A549 (cell line): Measurements from ENCODE around the gene EPB41L4A. TPM values are rescaled to one million over a fixed set of nuclear protein-coding genes. Genes with fewer than 3 reads are reported as not detected.
A peak's percentile ranks its signal among the peaks of the same experiment; 100 is the strongest.
"Not testable (repeated sequence)": the region's sequence is repeated elsewhere in the genome, so short reads cannot be mapped to it uniquely, and the experiment has no call there.

ENCODE experiments used
- ATAC-seq, 2 experiments: fragments of 200-7000 bp in 1 of 2; fragments of >200 bp in 1 of 2; cut with Nextera tagmentation in 1 of 2; cut with Tn5 transposase in 1 of 2; 3 replicates each; pipeline versions ENCODE4 v1.8.0 to v1.9.1; 2018 to 2020; ENCODE audit warnings: mild to moderate bottlenecking in 1 of 2, moderate library complexity in 1 of 2
- CTCF ChIA-PET: fragments of 300-600 bp; sonication (Branson Sonifier 250); formaldehyde crosslinking; extraction: SDS; loops from one replicate; lab custom pipeline; 2021; ENCODE audit warnings: antibody characterized with exemption, inconsistent platforms; lab: Yijun Ruan, JAX
- POLR2A ChIA-PET: fragments of 350-600 bp; formaldehyde crosslinking; extraction: SDS; loops from one replicate; lab custom pipeline; 2021; ENCODE audit warnings: antibody characterized with exemption, inconsistent platforms; lab: Yijun Ruan, JAX
- DNase-seq, 2 experiments: peaks; one replicate each; pipeline versions ENCODE4 v3.0.0 to v3.0.0-alpha.2; 2011 to 2016; ENCODE audit warnings: low read depth in 1 of 2, low spot score in 1 of 2
- FAIRE-seq: peaks from 2 replicates; lab custom pipeline; 2011; peaks lifted over from hg19 to GRCh38; lab: Jason Lieb, UNC
- H3K27ac ChIP-seq, 2 experiments: fragments of >200 bp; sonication (Bioruptor Twin); formaldehyde crosslinking; 3 replicates each; pipeline ENCODE4 v1.5.1; 2016 to 2017
- H3K4me1 ChIP-seq: fragments of >200 bp; sonication (Bioruptor Twin); formaldehyde crosslinking; 3 replicates; pipeline ENCODE4 v1.6.1; 2016
- H3K4me2 ChIP-seq: fragments of >200 bp; sonication (Bioruptor Twin); formaldehyde crosslinking; 3 replicates; pipeline ENCODE4 v1.6.1; 2016
- H3K4me3 ChIP-seq: fragments of >200 bp; sonication (Bioruptor Twin); formaldehyde crosslinking; 3 replicates; pipeline ENCODE4 v1.5.1; 2016
- H3K9me3 ChIP-seq: fragments of >200 bp; sonication (Bioruptor Twin); formaldehyde crosslinking; 3 replicates; pipeline ENCODE4 v1.6.1; 2016
- ATOH8 ChIP-seq: fragments of 250-450 bp; sonication (Bioruptor Pico); IDR thresholded peaks from 2 replicates; pipeline ENCODE4 v1.5.0; 2020; ENCODE audit warnings: low read depth, mild to moderate bottlenecking, moderate library complexity
- BCL3 ChIP-seq: fragments of >200 bp; sonication (Bioruptor Twin); formaldehyde crosslinking; IDR thresholded peaks from 3 replicates; pipeline ENCODE4 v1.6.1; 2016
- BHLHE40 ChIP-seq: IDR thresholded peaks from 2 replicates; pipeline ENCODE4 v1.6.1; 2012; ENCODE audit warnings: low read depth, low read length, inconsistent platforms
- CBX2 ChIP-seq: fragments of 200-600 bp; sonication (generic); IDR thresholded peaks from 2 replicates; pipeline ENCODE4 v1.6.1; 2016; ENCODE audit warnings: low read depth, mild to moderate bottlenecking, borderline replicate concordance
- CHD2 ChIP-seq: fragments of 150-350 bp; IDR thresholded peaks from 2 replicates; pipeline ENCODE4 v1.6.1; 2014; ENCODE audit warnings: low read length; ENCODE audit not compliant: partially characterized antibody
- EP300 ChIP-seq, 2 experiments: fragments of >200 bp; sonication (Bioruptor Twin); formaldehyde crosslinking; IDR thresholded peaks; 2 replicates in 1 of 2; 3 replicates in 1 of 2; pipeline ENCODE4 v1.6.1; 2016 to 2017
- ESRRA ChIP-seq: fragments of 150-350 bp; IDR thresholded peaks from 2 replicates; pipeline ENCODE4 v1.6.1; 2014; ENCODE audit warnings: mild to moderate bottlenecking, low read length, borderline replicate concordance
- FOSB ChIP-seq: fragments of 250-450 bp; sonication (Bioruptor Pico); IDR thresholded peaks from 2 replicates; pipeline ENCODE4 v1.5.0; 2020; ENCODE audit warnings: mild to moderate bottlenecking, moderate library complexity
- GATA3 ChIP-seq: IDR thresholded peaks from 2 replicates; pipeline ENCODE4 v1.6.1; 2012; ENCODE audit warnings: borderline replicate concordance
- HEYL ChIP-seq: fragments of 250-450 bp; sonication (Bioruptor Pico); IDR thresholded peaks from 2 replicates; pipeline ENCODE4 v1.8.0; 2021; ENCODE audit warnings: mild to moderate bottlenecking, moderate library complexity
- HOXB13 ChIP-seq: fragments of 250-450 bp; sonication (Bioruptor Pico); IDR thresholded peaks from 2 replicates; pipeline ENCODE4 v1.5.0; 2020; ENCODE audit warnings: low read depth, mild to moderate bottlenecking, moderate library complexity
- HOXB5 ChIP-seq: fragments of 250-450 bp; sonication (Bioruptor Pico); IDR thresholded peaks from 2 replicates; pipeline ENCODE4 v1.5.0; 2020; ENCODE audit warnings: mild to moderate bottlenecking, moderate library complexity
- JUN ChIP-seq, 2 experiments: fragments of >200 bp; sonication (Bioruptor Twin); formaldehyde crosslinking; IDR thresholded peaks; 2 replicates in 1 of 2; 3 replicates in 1 of 2; pipeline ENCODE4 v1.6.1; 2016 to 2017
- JUNB ChIP-seq: fragments of >200 bp; sonication (Bioruptor Twin); formaldehyde crosslinking; IDR thresholded peaks from 2 replicates; pipeline ENCODE4 v1.6.1; 2016
- KDM1A ChIP-seq: fragments of 200-600 bp; sonication (generic); IDR thresholded peaks from 2 replicates; pipeline ENCODE4 v1.6.1; 2016; ENCODE audit warnings: low read depth, mild to moderate bottlenecking
- MAFK ChIP-seq: fragments of 450-650 bp; IDR thresholded peaks from 2 replicates; pipeline ENCODE4 v1.6.1; 2014; ENCODE audit not compliant: partially characterized antibody
- MAX ChIP-seq: IDR thresholded peaks from 2 replicates; pipeline ENCODE4 v1.6.1; 2012
- MYC ChIP-seq: IDR thresholded peaks from 2 replicates; pipeline ENCODE4 v1.6.1; 2012; ENCODE audit warnings: mild to moderate bottlenecking, inconsistent platforms, low read length, improper control_type of control experiment, borderline replicate concordance
- NPAS2 ChIP-seq: fragments of 250-450 bp; sonication (Bioruptor Pico); IDR thresholded peaks from 2 replicates; pipeline ENCODE4 v1.8.0; 2022; ENCODE audit warnings: mild to moderate bottlenecking, moderate library complexity, borderline replicate concordance
- PHF8 ChIP-seq: fragments of 200-600 bp; sonication (generic); IDR thresholded peaks from 2 replicates; pipeline ENCODE4 v1.6.1; 2016; ENCODE audit warnings: low read depth, mild to moderate bottlenecking, antibody characterized with exemption, moderate library complexity, borderline replicate concordance
- POLR2AphosphoS2 ChIP-seq: conservative IDR thresholded peaks from 2 replicates; pipeline ENCODE4 v1.6.1; 2012; ENCODE audit warnings: low read length, improper control_type of control experiment, inconsistent platforms
- RAD21 ChIP-seq, 2 experiments: fragments of >200 bp in 1 of 2; sonication (Bioruptor Twin) in 1 of 2; formaldehyde crosslinking in 1 of 2; IDR thresholded peaks in 1 of 2; conservative IDR thresholded peaks in 1 of 2; 2 replicates in 1 of 2; 3 replicates in 1 of 2; pipeline ENCODE4 v1.6.1; 2012 to 2018; ENCODE audit warnings: inconsistent platforms in 1 of 2
- RCOR1 ChIP-seq: fragments of 150-350 bp; IDR thresholded peaks from 2 replicates; pipeline ENCODE4 v1.6.1; 2014; ENCODE audit warnings: antibody characterized with exemption, low read length, low read depth
- SMC3 ChIP-seq: fragments of >200 bp; sonication (Bioruptor Twin); formaldehyde crosslinking; IDR thresholded peaks from 3 replicates; pipeline ENCODE4 v1.6.1; 2018; ENCODE audit warnings: inconsistent platforms
- SREBF2 ChIP-seq: fragments of 450-650 bp; IDR thresholded peaks from 2 replicates; pipeline ENCODE4 v1.6.1; 2014; ENCODE audit warnings: mild to moderate bottlenecking, moderate library complexity
- ZNF302 ChIP-seq: fragments of 250-450 bp; sonication (Bioruptor Pico); IDR thresholded peaks from 2 replicates; pipeline ENCODE4 v1.9.0; 2021; ENCODE audit warnings: inconsistent platforms, mild to moderate bottlenecking, moderate library complexity
- ZSCAN20 ChIP-seq: fragments of 250-450 bp; sonication (Bioruptor Pico); IDR thresholded peaks from 2 replicates; pipeline ENCODE4 v1.8.0; 2022; ENCODE audit warnings: mild to moderate bottlenecking, moderate library complexity
- WGBS: methylation state at CpG from one replicate; pipeline ENCODE4 v1.1.6; 2017; ENCODE audit errors: missing lambda C conversion rate; 5-methylcytosine and 5-hydroxymethylcytosine counted together
- polyA plus RNA-seq, 4 experiments: library from polyadenylated mRNA; depleted of rRNA in 3 of 4; stranded (reverse); fragments of >200 nt; fragmentation: RNase III in 1 of 4; extraction: RNeasy Plus Mini Kit Qiagen cat#74134 plus additional on column Dnase treatment in 1 of 4; gene quantifications; 2 replicates in 3 of 4; 3 replicates in 1 of 4; pipeline ENCODE4 v1.2.3, GENCODE V29; 2011 to 2017

EPB41L4A gene
- polyA plus RNA-seq, 2 of the 4 experiments (the other 2 are of a cell fraction): 1.3 to 4.4 TPM

- no peak overlapping the region for H3K4me3 ChIP-seq
- H3K9me3 ChIP-seq: peaks cover 4% of the 10 kb centered on the region; the same call in 1 of the 3 replicates
- DNase-seq (no peak), FAIRE-seq (no peak), ATAC-seq (no peak)
- WGBS: 17% methylated on average over 2 of the region's 2 CpGs
- ChIA-PET CTCF (interaction anchor here (1.5 kb wide), 1 partner anchor 16 kb away, joined by 7 read pairs; the partner anchor contains the start of gene EPB41L4A), POLR2A (no interaction called here)
- no peak overlapping the region for H3K27ac ChIP-seq
- H3K4me2 ChIP-seq: no peak overlapping the region
- H3K4me1 ChIP-seq: no peaks in the 10 kb centered on the region
- TF ChIP-seq MYC (no peak), ESRRA (no peak), NPAS2 (CRISPR knock-in tag) (no peak), GATA3 (no peak), EP300 (IDR thresholded peaks at IDR 0.05) (no peak), ATOH8 (CRISPR knock-in tag) (no peak)
Observed at GRCh38 chr5:112436144-112436543, 17.1 kb upstream of the EPB41L4A start.

- Histone ChIP-seq H3K9me3 (no peaks in the 10 kb centered on the region), H3K4me1 (no peaks in the 10 kb centered on the region), H3K4me2 (no peak overlapping the region), H3K27ac (no peak overlapping the region), H3K4me3 (no peak overlapping the region)
- POLR2A ChIA-PET: no interaction called here
- WGBS: 0% methylated on average over 1 of the region's 1 CpG
- no peak for FAIRE-seq
- TF ChIP-seq ZSCAN20 (CRISPR knock-in tag) (no peak), NPAS2 (CRISPR knock-in tag) (no peak), HOXB13 (CRISPR knock-in tag) (no peak), JUN (IDR thresholded peaks at IDR 0.05) (no peak), JUNB (no peak), HEYL (CRISPR knock-in tag) (no peak), SREBF2 (no peak), ZNF302 (CRISPR knock-in tag) (no peak), MAFK (no peak), RAD21 (conservative IDR thresholded peaks at IDR 0.05 in 1 of 2, IDR thresholded peaks at IDR 0.05 in 1 of 2) (no peak), FOSB (no peak)
- no peak for ATAC-seq
- CTCF ChIA-PET: interaction anchor here (3.2 kb wide), 1 partner anchor 14 kb away, joined by 12 read pairs; no protein-coding TSS in a partner anchor
- DNase-seq: no peak
Observed at GRCh38 chr5:112434641-112435040, 15.6 kb upstream of the EPB41L4A start.

GRCh38 chr5:112426202-112426601 is 7.1 kb upstream of the EPB41L4A start:
- FAIRE-seq, ATAC-seq, POLR2A ChIA-PET: not testable (repeated sequence)

GRCh38 chr5:112419986-112420864 is 1.1 kb upstream of the EPB41L4A start:
- Histone ChIP-seq H3K4me1 (peaks cover 6% of the 10 kb centered on the region; the same call in 1 of the 3 replicates), H3K9me3 (no peaks in the 10 kb centered on the region), H3K4me3 (peak overlapping the region; percentile 64), H3K4me2 (peak overlapping the region; percentile 76), H3K27ac (peak overlapping the region; percentile 64 to 80)
- ChIA-PET POLR2A (interaction anchor here (2.4 kb wide), 1 partner anchor 259 kb away, joined by 11 read pairs; no protein-coding TSS in a partner anchor), CTCF (interaction anchor here (0.5 to 7.6 kb wide), 46 partner anchors 10 to 1618 kb away, joined by 3 to 84 read pairs (median 4); no protein-coding TSS in a partner anchor)
- ATAC-seq: peak; percentile 94 to 97
- FAIRE-seq: no peak
- 8% methylated on average over 29 of the region's 64 CpGs for WGBS
- DNase-seq: peak; percentile 83 to 86
- TF ChIP-seq PHF8 (0 out of 2 replicates have a peak, but pooled peaks have one; percentile 49), RCOR1 (no peak), CBX2 (no peak), BCL3 (no peak), MYC (0 out of 2 replicates have a peak, but pooled peaks have one; percentile 37), HOXB5 (CRISPR knock-in tag) (no peak), SMC3 (peak; percentile 93), BHLHE40 (no peak), CHD2 (no peak), MAX (no peak; the same call in 1 of the 2 replicates), KDM1A (no peak), POLR2AphosphoS2 (no peak)

More at GRCh38 chr5:112426202-112426601, 7.1 kb upstream of the EPB41L4A start:
- H3K27ac ChIP-seq, H3K4me2 ChIP-seq, H3K4me1 ChIP-seq, DNase-seq, H3K4me3 ChIP-seq, CTCF ChIA-PET, H3K9me3 ChIP-seq: not testable (repeated sequence)
- WGBS: 10% methylated on average over 3 of the region's 3 CpGs
